Cardiac muscle cell (in vitro differentiated cells and primary cell): Measurements from ENCODE around the gene SMIM38. TPM values are rescaled to one million over a fixed set of nuclear protein-coding genes. Genes with fewer than 3 reads are reported as not detected.
"Not testable (repeated sequence)": the region's sequence is repeated elsewhere in the genome, so short reads cannot be mapped to it uniquely, and the experiment has no call there.

ENCODE experiments used
- DNase-seq, 2 donors: peaks; one replicate each; pipeline versions ENCODE4 v3.0.0 to v3.0.0-alpha.2; 2010 to 2017; ENCODE audit warnings: low read depth in 1 of 2, low spot score in 1 of 2
- H3K27ac ChIP-seq: fragments of 200-600 bp; sonication (generic); 2 replicates; pipeline ENCODE4 v1.5.1; 2016
- H3K27me3 ChIP-seq: fragments of 200-600 bp; sonication (generic); 2 replicates; pipeline ENCODE4 v1.6.0; 2016; ENCODE audit warnings: control low read depth
- H3K36me3 ChIP-seq: fragments of 200-600 bp; sonication (generic); 2 replicates; pipeline ENCODE4 v1.5.1; 2016; ENCODE audit warnings: control low read depth
- H3K4me1 ChIP-seq: fragments of 200-600 bp; sonication (generic); 2 replicates; pipeline ENCODE4 v1.8.1; 2017; ENCODE audit warnings: low read depth, mild to moderate bottlenecking, mixed run types
- H3K4me3 ChIP-seq: fragments of 200-600 bp; sonication (generic); 2 replicates; pipeline ENCODE4 v1.5.1; 2016; ENCODE audit warnings: mild to moderate bottlenecking
- H3K9me3 ChIP-seq: fragments of 200-600 bp; sonication (generic); 2 replicates; pipeline ENCODE4 v1.5.1; 2017; ENCODE audit warnings: low read depth, mild to moderate bottlenecking, control low read depth
- CTCF ChIP-seq: IDR thresholded peaks from 2 replicates; pipeline ENCODE4 v1.5.1; 2012; ENCODE audit warnings: low read depth, mild to moderate bottlenecking, low read length
- polyA plus RNA-seq: library from polyadenylated mRNA; unstranded; fragments of >200 nt; fragmentation: Nextera tagmentation; extraction: Ambion mirVana; gene quantifications from 2 replicates; pipeline ENCODE4 v1.2.1, GENCODE V29; 2016
- total RNA-seq: library from RNA; depleted of rRNA; stranded (reverse); fragments of >200 nt; gene quantifications from 2 replicates; pipeline ENCODE4 v1.2.3, GENCODE V29; 2016

Gene SMIM38
- total and polyA plus RNA-seq, 2 experiments from 2014 or later: 0.62 to 5.5 TPM

GRCh38 chr11:69132301-69132670, 23.4 kb upstream of the SMIM38 start:
- DNase-seq: no peak
- H3K27ac ChIP-seq: no peak overlapping the region

GRCh38 chr11:69133251-69133650, 22.5 kb upstream of the SMIM38 start:
- Histone ChIP-seq H3K4me1 (no peaks in the 10 kb centered on the region), H3K4me3 (no peak overlapping the region), H3K36me3 (no peaks in the 10 kb centered on the region), H3K27ac (no peak overlapping the region), H3K9me3 (no peaks in the 10 kb centered on the region), H3K27me3 (no peaks in the 10 kb centered on the region)
- DNase-seq: no peak
- no peak for TF ChIP-seq CTCF

More at GRCh38 chr11:69132301-69132670, 23.4 kb upstream of the SMIM38 start:
- Histone ChIP-seq H3K36me3 (no peaks in the 10 kb centered on the region), H3K9me3 (no peaks in the 10 kb centered on the region), H3K4me1 (no peaks in the 10 kb centered on the region), H3K27me3 (no peaks in the 10 kb centered on the region), H3K4me3 (no peak overlapping the region)
- no peak for TF ChIP-seq CTCF

- not testable (repeated sequence) for DNase-seq, H3K27me3 ChIP-seq, H3K4me1 ChIP-seq, H3K27ac ChIP-seq, H3K36me3 ChIP-seq, H3K4me3 ChIP-seq, H3K9me3 ChIP-seq
Measured at GRCh38 chr11:69134182-69134581, 21.6 kb upstream of the SMIM38 start.

- no peaks in the 10 kb centered on the region for H3K9me3 ChIP-seq
- TF ChIP-seq CTCF: no peak
- H3K4me3 ChIP-seq: no peak overlapping the region
- H3K27me3 ChIP-seq: no peaks in the 10 kb centered on the region
- H3K27ac ChIP-seq: no peak overlapping the region
- no peaks in the 10 kb centered on the region for H3K36me3 ChIP-seq
- no peak for DNase-seq
- H3K4me1 ChIP-seq: no peaks in the 10 kb centered on the region
Measured at GRCh38 chr11:69134957-69135356, 20.8 kb upstream of the SMIM38 start.

GRCh38 chr11:69135420-69136363, 20.0 kb upstream of the SMIM38 start:
- no peaks in the 10 kb centered on the region for H3K9me3 ChIP-seq
- H3K36me3 ChIP-seq: no peaks in the 10 kb centered on the region
- no peak overlapping the region for H3K4me3 ChIP-seq
- DNase-seq: no peak
- H3K27ac ChIP-seq: no peak overlapping the region
- no peak for TF ChIP-seq CTCF
- H3K4me1 ChIP-seq: no peaks in the 10 kb centered on the region
- H3K27me3 ChIP-seq: no peaks in the 10 kb centered on the region

- Histone ChIP-seq H3K4me1 (no peaks in the 10 kb centered on the region), H3K27ac (no peak overlapping the region), H3K36me3 (no peaks in the 10 kb centered on the region), H3K27me3 (no peaks in the 10 kb centered on the region), H3K4me3 (no peak overlapping the region), H3K9me3 (no peaks in the 10 kb centered on the region)
- no peak for DNase-seq
- TF ChIP-seq CTCF: no peak
Measured at GRCh38 chr11:69136471-69136870, 19.3 kb upstream of the SMIM38 start.
